GM19455 (cell line): ENCODE results near the gene SPATA33.
"Not testable (repeated sequence)": the region's sequence is repeated elsewhere in the genome, so short reads cannot be mapped to it uniquely, and the experiment has no call there.

Source experiments
- ATAC-seq: cut with Tn5 transposase; IDR thresholded peaks from one replicate; pipeline ENCODE4 v1.9.1; 2021; ENCODE audit not compliant: unreplicated experiment

SPATA33 gene

GRCh38 chr16:89624777-89625761 is 32.6 kb upstream of the SPATA33 start:
- no peak for ATAC-seq

DNA sequence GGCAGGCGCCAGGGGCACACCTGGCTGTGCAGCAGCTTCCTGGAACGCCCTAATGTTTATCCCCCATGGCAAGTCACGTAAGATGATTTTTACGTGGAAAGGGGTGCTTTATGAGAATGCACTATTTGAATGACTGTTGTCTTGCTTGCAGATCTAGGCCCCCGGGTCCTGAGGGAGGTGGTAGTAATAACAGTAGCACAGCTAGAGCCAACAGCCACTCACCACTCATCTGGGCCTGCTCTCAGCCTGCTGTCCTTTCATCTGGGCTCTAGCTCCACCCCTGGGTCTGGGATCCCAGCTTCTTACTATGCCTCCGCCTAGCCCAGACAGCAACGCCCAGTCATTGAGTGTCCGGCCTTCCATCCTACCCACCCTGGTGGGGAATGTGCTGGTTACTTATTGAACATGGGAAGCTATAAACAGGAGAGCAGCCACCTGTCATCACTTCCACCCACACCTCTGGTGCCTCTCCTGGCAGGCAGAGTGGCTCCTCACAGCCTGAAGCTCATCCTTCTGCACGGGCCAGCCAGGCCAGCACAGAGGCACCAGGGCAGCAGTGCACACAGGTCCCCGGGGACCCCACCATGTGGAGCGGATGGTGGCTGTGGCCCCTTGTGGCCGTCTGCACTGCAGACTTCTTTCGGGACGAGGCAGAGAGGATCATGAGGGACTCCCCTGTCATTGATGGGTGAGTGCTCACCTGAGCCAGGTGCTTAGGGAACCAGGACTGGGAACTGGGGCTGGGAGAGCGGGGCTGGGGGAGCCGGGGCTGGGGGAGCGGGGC is 27.6 kb upstream of the SPATA33 start:
- ATAC-seq = no peak

DNA sequence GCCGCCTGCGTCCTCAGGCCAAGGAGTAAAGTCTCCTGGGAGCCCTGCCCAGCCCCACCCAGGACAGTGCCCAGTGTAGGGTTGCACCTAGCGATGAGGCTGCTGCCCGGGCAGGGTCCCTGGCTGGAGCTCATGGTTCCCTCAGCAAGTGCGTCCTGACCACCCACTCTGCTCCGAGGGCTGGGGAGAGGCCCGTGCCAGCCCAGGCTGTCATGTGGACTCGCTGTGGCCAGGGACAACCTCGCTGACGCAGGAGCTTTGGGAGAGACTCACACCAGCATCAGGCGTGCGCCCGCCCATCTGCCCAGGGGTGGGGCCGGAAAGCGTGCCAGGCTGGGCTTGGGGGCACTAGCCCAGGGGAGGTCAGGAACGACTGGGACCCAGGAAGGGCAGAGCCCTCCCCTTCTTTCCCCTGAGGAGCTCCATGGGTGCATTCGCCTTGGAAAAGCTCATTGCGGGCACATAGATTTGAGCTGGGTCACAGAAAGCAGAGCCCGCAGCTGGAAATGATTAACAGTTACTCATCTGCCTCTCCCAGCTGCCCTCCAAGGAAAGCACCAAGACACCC is 24.5 kb upstream of the SPATA33 start:
- no peak for ATAC-seq

DNA sequence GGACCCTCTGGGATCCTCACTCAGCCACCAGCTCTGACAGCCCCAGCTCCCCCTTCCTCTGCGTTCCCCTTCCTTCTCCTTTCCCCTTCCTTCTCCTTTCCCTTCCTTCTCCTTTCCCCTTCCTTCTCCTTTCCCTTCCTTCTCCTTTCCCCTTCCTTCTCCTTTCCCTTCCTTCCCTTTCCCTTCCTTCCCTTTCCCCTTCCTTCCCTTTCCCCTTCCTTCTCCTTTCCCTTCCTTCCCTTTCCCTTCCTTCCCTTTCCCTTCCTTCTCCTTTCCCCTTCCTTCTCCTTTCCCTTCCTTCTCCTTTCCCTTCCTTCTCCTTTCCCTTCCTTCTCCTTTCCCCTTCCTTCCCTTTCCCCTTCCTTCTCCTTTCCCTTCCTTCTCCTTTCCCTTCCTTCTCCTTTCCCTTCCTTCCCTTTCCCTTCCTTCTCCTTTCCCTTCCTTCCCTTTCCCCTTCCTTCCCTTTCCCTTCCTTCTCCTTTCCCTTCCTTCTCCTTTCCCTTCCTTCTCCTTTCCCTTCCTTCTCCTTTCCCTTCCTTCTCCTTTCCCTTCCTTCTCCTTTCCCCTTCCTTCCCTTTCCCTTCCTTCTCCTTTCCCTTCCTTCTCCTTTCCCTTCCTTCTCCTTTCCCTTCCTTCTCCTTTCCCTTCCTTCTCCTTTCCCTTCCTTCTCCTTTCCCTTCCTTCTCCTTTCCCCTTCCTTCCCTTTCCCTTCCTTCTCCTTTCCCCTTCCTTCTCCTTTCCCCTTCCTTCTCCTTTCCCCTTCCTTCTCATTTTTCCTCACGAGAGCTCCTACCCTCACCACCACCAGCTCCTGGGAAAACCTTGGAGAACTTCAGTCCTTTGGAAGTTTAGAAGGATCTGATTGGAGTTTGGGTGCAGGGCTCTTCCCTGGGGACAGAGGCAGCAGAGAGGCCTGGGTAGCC is 22.9 kb upstream of the SPATA33 start:
- not testable (repeated sequence) for ATAC-seq

DNA sequence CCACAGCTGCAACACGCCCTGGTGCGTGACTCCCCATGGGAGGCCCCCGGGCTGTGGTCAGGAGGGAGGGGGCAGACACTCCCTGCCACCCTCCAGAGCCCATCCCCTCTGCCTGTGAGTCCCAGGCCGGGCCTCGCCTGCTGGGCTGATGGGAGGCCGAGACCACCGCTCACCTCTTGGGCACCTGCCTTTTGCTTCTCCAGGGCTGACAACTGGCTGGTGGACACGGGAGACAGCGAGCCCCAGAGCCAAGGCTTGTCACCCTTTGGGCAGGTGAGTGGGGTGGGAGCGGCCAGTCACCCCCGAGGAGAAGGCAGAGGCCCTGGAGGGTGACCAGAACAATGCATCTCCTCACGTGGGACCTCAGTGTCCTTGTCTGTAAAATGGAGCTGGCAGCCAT is 21.0 kb upstream of the SPATA33 start:
- no peak for ATAC-seq

DNA sequence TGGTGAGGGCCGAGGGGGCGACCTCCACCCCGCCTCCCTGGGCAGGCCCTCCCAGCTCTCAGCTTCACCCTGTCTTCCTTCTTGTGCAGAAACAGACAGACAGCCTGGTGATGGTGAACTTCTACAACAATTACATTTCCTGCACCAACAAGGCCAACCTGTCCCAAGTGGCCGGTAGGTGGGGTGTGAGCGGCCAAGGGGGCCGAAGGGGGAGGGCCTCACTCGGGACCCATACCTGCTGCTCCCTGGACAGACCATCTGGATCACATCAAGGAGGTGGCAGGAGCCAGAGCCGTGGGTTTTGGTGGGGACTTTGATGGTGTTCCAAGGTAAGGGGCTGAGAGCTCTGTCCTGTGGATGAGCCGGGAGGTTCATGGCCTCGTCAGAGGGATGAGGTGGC is 20.3 kb upstream of the SPATA33 start:
- no peak for ATAC-seq

GRCh38 chr16:89638455-89638854 is 19.2 kb upstream of the SPATA33 start:
- no peak for ATAC-seq

DNA sequence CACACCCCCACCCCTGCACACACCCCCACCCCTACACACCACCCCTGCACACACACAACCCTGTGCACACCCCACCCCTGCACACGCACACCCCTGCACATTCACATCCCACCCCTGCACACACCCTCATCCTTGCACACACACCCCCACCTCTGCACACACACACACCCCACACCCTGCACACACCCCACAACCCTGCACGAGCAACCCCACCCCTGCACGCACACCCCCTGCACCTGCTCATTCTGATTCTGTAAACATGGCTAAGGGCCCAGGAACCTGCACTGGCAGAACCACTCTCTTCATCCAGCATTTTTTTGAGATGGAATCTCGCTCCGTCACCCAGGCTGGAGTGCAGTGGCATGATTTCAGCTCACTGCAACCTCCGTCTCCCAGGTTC is 18.3 kb upstream of the SPATA33 start:
- no peak for ATAC-seq

DNA sequence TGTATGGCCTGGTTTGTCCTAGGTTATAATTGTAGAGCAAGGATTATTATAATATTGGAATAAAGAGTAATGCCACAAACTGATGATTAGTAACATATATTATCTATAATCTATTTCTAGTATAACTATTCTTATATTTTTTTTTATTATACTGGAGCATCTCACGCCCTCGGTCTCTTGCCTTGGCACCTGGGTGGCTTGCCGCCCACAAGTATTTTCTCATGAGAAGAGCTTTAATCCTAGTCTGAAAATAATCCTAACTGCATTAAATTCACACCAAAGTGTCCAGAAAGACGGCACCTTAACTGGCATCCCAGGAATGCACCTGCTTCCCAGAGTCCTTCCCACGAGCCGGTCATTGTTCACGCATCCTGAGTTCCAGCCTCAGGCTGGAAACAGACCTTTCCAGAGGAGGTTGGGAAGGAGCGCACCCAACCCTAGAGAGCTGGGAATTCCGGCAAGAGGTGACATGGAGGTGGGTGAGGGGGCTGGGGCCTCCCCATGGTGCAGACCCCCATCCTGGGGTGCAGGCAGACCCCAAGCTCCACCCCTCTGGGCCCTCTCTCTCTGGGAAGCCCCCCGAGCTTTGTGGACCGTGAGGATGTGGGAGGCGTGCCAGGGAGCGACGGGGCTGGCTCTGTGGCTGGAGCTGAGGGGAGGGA is 16.0 kb upstream of the SPATA33 start:
- no peak for ATAC-seq

- no peak for ATAC-seq
These were observed 15.1 kb upstream of the SPATA33 start for GRCh38 chr16:89642574-89642973.

DNA sequence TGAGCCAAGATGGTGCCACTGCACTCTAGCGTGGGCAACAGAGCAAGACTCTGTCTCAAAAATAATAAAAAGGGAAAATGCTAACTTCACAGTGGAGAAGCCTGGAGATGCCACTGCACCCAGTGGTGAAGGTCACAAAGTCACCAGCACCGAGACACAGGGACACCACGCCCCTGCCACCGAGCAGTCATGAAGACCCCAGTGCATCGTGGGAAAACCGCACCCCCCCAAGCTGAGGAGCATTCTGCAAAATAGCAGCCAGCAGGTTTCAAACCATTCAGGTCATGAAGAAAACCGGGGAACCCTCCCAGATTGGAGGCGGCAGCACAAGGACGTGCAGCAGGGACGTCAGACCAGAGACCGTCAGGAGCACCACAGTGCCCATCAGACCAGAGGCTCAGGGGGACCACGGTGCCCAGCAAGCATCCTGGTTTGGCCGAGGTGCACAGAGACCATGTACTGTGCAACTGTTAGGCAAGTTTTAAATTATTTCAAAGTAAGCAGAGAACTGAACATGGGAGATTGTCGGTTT is 13.8 kb upstream of the SPATA33 start:
- no peak for ATAC-seq

GRCh38 chr16:89645122-89645521 is 12.5 kb upstream of the SPATA33 start:
- no peak for ATAC-seq

DNA sequence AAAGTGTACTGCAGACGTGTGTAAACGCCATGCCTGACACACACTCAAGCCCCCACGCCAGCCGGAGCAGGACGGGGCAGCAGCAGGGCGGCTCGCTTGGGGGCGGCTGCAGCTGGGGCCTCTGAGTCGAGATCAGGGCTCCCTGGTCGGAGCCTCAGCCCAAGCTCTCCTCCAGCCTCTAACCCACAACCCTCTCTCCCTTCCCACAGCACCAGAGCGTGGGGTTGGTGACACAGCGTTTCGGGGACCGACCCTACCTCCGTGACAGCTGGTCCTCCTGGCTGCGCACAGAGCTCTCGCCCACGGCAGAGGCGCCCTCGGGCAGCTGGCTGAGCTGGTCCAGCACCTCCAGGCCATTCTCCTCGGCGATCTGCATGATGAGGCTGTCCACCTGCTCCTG is 11.4 kb upstream of the SPATA33 start:
- no peak for ATAC-seq

- ATAC-seq = no peak
These were observed 10.7 kb upstream of the SPATA33 start for GRCh38 chr16:89646906-89647305.

- no peak for ATAC-seq
These were observed 6.1 kb upstream of the SPATA33 start for GRCh38 chr16:89651584-89651983.

- ATAC-seq = no peak
These were observed 3.9 kb upstream of the SPATA33 start for GRCh38 chr16:89653656-89654295.

- ATAC-seq = no peak
These were observed 2.5 kb upstream of the SPATA33 start for GRCh38 chr16:89655062-89655643.

DNA sequence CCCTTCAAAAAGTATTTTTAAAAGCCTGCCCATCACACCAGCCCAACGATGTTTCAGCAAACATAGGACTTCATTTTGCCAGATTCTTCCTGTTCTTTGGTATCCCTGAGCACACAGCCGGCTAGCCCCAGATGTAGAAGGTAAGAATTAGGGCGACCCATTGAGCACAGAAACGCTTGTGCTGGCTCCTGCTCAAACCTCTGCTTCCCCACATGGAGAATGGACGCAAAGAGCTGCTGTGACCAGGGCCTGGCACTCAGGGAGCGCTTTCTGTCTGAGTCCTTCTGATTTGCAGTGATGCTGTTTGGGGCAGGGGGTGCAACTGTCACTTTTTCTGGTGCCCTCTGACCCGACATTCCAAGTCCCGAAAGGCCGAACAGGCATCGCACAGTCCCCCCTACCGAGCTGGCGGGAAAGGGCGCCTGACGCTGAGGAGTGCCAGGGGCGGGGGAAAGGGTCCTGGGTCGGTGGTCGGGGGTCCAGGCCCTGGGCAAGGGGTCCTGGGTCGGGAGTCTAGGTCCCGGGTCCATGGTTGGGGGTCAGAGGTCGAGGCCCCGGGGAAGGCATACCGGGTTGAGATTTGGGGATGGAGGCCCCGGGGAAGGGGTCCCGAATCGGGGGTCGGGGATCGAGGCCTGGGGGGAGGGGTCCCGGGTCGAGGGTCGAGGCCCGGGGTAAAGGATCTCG is 1.1 kb upstream of the SPATA33 start:
- no peak for ATAC-seq
